GM19351 (cell line): ENCODE results near the gene KRTAP5-3.
"Not testable (repeated sequence)": the region's sequence is repeated elsewhere in the genome, so short reads cannot be mapped to it uniquely, and the experiment has no call there.

Experiments
- ATAC-seq: cut with Tn5 transposase; IDR thresholded peaks from one replicate; pipeline ENCODE4 v1.9.1; 2021; ENCODE audit warnings: mild to moderate bottlenecking, moderate library complexity; ENCODE audit not compliant: unreplicated experiment

KRTAP5-3 gene

DNA sequence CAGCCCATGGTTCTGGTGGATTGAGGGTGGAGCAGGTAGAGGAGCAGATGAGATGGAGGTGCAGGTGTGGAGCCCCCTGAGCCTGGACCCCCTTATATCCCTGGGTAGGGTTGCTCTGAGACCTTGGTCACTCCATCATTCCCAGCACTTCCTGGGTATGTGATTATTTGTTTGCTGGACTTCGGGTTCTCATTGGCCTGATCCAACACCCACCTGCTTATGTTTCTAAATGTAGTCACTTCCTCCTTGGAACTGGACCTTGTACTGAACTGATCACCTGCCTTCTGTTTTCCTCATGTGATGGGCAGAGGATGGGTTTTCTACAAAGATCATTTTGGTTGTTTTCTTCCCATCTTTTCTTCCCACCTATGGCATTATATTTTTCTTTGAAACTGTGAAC, 13.8 kb upstream of the KRTAP5-3 start, which contains the start of gene KRTAP5-4:
TSS of gene KRTAP5-4 (minus strand) at position 53 of the 400 bp plus-strand sequence. CDS start at position 8, 45 bp downstream.
- ATAC-seq, result no peak

DNA sequence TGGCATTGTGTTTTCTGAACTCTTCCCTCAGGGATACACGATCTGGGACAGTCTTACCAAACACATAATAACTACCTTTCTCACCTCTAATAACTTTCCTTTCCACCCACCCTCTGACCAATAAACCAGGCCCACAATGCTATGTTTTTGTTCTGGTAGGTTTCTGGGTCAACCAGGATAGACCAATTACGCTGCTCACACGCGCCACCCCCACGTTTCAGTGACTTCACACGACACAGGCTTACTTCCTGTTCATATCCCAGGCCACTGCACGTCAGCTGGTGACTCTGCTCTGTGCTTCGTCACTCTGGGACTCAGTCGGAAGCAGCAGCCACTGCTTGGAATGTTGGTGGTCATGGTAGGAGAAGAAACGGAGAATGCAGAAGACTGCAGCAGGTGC, 11.2 kb upstream of the KRTAP5-3 start:
- no peak for ATAC-seq

DNA sequence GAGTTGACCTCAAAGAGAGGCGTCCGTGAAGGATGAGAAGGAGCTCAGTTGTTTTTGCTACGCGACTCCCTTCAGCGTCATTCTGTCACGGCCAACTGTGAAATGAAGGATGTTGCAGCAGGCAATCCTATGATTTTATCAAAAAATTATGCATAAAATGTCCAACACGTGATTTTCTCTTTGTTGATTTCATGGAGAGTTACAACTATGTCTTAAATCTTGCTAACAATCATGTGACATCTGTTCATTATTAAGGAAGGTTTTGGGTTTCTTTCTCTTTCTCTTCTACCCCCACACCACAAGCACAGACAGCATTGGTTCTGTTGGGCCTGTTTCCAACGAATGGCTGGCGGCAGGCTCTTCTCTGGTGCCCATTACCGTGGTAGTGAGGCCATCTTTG, 10.0 kb upstream of the KRTAP5-3 start:
- ATAC-seq, result no peak

DNA sequence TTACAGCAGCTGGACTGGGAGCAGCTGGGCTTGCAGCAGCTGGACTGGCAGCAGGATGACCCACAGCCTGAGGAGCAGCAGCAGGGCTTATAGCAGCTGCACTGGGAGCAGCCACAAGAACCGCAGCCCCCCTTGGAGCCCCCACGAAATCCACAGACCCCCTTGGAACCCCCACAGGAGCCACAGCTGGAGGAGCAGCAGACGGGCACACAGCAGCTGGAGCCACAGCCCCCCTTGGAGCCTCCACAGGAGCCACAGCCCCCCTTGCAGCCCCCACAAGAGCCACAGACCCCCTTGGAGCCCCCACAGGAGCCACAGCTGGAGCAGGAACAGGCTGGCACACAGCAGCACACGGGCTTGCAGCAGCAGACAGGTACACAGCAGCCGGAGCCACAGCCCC, 362 bp downstream of the KRTAP5-3 start:
- not testable (repeated sequence) for ATAC-seq

DNA sequence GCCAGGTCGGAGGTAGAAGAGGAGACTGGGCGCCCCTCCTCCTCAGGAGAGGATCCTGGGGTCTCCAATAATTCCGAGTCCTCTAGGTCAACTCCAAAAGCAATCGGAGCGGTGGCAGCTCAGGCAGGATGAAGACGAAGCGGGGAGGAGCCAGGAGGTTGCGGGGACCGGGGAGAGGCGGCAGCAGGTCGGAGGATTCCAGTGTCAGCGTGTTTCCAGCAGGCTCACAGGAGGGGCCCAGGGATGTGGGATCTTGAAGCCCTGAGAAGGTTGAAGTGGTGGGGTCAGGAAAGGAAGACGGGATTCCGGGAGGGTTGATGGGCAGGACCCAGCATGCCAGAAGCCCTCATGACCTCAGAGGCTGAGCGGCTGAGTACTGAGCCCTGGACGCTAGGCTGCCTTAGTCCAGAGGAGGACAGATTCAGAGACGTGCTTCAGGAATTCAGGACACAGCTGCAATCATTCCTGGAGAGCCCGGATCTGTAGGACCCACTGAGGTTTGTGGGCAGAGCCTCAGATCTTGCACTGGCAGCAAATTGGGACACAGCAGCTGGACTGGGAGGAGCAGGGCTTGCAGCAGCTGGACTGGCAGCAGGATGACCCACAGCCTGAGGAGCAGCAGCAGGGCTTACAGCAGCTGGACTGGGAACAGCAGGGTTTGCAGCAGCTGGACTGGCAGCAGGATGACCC, 962 bp downstream of the KRTAP5-3 start:
- not testable (repeated sequence) for ATAC-seq

DNA sequence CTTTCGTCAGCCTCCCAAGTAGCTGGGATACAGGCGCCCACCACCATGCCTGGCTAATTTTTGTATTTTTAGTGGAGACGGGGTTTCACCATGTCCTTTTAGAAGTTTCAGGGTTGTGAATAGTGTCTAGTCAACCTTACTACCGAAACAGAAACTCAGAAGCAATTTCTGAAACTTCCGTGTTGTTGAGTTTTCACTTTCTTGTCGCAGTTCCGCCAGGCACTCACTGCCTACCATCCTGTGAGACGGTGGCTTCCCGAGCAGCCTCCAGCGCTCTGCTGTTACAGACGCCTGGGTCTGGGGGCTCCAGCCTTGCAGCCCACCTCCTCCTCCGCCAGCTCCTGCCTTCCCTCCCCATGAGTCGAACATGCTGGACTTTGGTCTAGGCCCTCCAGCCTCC, 2.3 kb downstream of the KRTAP5-3 start:
- peak; percentile 92 for ATAC-seq

DNA sequence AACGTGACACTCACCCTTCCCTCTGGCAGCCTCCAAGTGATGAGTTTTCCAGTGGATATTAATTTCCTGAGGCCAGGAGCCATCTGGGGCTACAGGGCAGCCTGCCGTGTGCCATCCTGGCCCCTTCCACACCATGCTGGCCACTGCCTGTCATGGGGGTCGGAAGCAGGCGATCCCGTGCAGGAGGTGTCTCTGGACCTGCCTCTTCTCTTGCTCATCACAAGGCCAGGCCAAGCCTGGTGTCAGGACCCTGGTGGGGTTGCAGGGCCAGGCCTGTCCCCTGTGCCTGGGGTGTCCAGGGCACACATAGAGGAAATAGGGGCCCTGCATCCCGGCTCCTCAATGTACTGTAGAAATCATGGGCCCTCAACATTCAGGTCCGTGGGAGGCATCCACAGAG, 3.6 kb downstream of the KRTAP5-3 start:
- ATAC-seq, result no peak

DNA sequence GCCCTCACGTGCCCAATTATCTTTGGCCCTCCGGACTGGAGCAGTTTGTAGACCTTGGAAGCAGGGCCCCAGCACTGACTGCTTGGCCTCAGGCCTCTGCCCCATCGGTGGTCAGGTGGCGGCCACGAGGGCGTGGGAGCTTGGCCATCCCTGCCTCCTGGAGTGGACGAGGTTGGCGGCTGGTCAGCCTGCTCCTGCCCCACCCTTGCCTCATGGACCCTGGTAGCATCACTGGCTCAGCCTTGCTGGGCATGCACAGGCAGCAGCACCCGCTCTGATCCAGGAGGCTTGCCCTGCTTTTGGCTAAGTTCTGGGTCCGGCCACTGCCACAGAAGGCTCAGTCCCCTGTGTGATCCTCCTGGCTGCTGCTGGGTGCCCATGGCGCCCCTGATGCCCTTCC, 4.1 kb downstream of the KRTAP5-3 start:
- ATAC-seq, result no peak

DNA sequence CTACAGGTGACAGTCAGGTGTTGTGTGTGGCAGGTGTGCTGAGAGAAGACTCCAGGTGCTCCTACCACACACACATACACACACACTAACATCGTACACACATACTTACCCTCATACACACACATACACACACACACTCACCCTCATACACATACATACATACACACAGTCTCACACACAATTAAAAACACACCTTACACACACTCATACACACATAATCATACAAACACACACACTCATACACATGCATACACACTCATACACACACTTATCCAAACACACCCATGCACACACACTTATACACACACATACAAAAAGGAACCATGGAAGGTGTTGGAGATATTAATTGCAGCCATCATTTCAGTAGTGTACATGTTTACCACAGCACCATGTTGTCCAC, 4.6 kb downstream of the KRTAP5-3 start:
- ATAC-seq, result no peak

DNA sequence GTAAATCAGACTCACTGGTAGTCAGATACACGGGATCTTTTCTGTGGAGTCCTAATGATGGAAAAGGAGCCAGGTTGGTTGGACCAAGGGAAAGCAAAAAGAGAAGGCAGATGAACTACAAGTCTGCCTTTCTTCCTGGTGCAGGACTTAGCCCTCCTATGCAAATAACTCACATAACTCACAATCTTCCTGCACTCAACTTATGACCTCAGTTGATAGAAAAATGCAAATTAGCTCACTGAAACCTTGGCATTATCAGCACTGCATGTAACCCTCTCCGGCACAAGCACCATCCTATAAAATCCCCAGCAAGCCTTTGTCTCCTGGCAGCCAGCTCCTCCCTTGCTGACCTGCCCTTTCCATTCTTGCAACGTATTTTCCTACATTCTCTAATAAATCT, 6.6 kb downstream of the KRTAP5-3 start:
- not testable (repeated sequence) for ATAC-seq

DNA sequence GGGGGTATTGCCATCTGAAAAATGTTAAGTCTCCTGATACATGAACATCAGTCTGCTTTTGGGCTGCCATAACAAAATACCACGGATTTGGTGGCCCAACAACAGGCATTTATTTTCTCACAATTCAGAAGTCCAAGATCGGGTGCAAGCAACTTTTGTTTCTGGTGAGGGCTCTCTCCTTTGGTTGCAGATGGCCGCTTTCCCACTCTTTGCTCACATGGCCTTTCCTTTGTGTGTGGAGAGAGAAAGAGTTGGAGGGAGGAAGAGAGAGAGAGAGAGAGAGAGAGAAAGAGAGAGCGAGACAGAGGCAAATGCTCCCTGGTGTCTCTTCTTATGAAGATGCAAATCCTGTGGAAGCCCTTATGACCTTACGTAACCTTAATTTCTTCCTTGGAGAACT, 7.6 kb downstream of the KRTAP5-3 start:
- no peak for ATAC-seq

DNA sequence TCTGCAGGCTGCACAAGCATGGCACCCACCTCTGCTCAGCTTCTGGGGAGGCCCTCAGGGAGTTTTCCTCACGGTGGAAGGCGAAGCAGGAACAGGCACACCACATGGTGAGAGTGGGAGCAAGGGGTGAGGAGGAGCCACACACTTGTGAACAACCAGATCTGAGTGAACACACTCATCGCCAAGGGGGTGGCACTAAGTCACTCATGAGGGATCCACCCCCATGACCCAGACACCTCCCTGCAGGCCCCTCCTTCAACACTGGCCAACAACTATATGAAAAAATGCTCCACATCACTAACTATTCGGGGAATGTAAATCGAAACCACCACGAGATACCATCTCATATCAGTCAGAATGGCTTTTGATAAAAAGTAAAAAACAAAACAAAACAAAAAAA, 9.4 kb downstream of the KRTAP5-3 start:
- no peak for ATAC-seq

DNA sequence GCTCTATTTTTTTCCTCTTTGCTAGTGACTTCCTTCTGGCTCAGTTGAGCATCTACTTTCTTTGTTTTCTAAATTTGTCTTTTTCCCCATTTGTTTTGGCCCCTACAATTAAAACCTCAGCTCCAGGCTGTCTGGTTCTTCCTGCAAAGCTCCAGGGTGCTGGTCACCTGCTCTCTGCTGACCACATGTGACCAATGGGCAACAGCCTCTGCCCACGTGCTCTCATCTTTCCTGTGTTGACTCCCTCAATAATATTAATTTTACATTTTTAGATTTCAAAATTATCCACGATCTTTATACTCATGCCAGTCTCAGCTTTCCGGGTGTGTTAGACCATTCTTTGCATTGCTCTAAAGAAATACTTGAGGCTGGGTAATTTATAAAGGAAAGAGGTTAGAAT, 9.9 kb downstream of the KRTAP5-3 start:
- not testable (repeated sequence) for ATAC-seq

DNA sequence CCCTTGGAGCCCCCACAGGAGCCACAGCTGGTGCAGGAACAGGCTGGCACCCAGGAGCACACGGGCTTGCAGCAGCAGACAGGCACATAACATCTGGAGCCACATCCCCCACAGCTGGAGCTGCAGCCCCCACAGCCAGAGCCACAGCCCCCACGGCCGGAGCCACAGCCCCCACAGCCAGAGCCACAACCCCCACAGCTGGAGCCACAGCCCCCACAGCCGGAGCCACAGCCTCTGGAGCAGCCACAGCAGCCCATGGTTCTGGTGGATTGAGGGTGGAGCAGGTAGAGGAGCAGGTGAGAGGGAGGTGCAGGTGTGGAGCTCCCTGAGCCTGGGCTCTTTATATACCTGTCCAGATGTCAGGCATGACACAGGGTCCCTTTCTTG, 10.3 kb downstream of the KRTAP5-3 start, which contains the start of gene KRTAP5-2:
TSS of gene KRTAP5-2 (minus strand) at position 301 of the 387 bp plus-strand sequence. CDS start at position 257, 44 bp downstream.
- ATAC-seq, result no peak

DNA sequence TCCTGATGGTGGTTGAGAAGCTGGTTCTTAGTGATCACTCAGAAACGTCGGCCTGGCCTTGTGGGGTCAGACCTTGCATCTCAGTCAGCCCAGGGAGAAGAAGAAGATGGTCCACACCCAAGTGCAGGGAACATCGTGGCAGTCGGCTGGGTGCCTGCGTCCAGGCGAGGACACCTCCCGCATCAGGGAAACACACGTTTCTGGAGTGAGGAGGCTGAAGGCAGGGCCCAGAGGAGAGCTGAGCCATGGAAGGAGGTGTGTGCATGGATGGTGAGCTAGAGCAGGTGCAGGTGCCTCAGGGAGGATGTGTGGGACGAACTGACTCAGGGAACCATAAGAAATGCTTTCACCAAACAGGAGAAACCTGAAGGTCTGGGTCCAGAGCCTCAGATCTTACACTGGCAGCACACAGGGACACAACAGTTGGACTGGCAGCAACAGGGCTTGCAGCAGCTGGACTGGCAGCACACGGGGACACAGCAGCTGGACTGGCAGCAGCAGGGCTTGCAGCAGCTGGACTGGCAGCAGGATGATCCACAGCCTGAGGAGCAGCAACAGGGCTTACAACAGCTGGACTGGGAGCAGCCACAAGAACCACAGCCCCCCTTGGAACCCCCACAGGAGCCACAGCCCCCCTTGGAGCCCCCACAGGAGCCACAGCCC, 10.8 kb downstream of the KRTAP5-3 start:
- ATAC-seq, result no peak

DNA sequence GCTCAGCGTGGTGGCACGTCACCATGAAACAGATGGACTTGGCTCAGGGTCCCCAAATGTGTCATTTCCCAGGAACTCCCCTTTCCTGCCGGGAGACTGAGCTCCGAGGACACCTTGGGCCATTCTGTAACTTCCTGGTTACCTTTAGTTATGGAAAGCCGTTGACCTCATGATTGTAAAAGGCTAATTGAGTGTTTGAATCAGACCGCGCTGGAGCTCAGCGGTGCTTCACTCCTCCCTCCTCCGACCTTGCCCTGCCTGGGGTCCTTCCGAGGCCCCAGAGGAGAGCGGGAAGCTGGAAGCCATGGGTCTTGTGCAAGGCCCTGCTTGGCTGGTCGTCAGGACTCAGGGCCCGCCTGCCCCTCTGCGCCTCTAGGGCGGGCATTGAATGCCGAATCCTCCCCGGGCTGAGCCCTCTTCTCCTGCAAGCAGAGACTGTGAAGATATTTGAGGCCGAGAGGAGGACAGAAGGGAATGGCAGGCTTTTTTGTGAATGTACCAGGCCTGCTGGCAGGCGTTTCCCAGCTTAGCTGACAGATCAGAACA, 11.6 kb downstream of the KRTAP5-3 start:
- ATAC-seq, result not testable (repeated sequence)

DNA sequence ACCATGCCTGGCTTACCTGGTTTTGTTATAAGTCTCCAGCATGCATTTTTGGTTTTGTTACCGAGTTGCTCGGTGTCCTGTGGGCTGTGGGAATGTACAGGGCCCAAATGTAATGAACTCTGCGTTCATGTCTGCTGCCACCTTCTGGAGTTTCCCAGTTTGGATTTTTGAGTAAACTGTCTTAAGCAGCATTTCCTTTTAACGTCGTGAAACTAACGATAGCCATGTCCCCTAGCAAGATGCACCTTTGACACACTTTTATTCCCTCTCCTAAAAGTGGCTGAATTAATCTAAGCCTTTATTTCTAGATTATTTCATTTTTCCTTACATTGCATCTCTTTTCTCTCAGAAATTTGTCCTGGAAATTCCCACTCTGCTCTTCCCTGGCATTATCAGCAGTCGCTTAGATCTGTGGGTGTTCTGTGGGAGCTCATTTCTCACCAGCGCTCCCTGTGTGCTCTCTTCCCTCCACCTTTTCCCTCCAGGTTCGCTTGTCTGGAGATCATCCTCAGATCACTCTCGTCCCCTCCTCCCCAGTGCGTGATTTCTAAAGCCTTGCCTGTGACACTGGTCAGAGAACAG, 12.2 kb downstream of the KRTAP5-3 start:
- not testable (repeated sequence) for ATAC-seq

DNA sequence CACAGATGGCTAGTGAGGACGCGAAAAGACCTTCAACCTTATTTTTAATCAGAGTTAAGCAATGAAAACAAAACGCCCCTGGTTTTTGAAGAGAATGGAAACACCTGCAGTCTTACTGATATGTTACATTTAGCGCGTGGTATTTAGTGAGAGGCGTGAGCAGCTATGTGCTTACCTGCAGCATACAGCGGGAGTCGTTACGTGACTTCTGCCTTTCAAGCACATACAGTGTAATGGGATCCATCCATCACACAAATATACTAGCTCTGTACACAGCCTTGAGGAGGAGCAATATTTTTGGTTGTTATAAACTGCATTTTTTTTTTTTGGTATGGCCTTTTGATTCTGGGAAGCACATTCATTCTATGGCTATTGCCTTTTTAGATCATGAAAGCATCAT, 15.6 kb downstream of the KRTAP5-3 start:
- ATAC-seq, result no peak

DNA sequence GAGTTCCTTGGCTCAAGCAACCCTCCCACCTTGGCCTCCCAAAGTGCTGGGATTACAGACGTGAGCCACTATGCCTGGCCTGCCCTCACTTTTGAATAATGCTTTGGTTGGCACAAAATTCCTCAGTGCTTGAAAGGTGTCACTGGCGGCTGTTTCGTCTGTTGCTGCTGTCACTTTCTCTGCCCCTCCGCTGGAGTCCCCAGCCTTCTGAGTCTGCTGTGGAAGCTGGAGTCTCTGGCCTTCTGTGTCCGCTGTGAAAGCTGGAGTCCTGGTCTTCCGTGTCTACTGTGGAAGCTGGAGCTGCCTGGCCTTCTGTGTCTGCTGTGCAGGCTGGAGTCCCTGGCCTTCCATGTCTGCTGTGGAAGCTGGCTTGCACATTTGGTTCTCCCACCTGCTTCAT, 18.3 kb downstream of the KRTAP5-3 start:
- ATAC-seq, result no peak

DNA sequence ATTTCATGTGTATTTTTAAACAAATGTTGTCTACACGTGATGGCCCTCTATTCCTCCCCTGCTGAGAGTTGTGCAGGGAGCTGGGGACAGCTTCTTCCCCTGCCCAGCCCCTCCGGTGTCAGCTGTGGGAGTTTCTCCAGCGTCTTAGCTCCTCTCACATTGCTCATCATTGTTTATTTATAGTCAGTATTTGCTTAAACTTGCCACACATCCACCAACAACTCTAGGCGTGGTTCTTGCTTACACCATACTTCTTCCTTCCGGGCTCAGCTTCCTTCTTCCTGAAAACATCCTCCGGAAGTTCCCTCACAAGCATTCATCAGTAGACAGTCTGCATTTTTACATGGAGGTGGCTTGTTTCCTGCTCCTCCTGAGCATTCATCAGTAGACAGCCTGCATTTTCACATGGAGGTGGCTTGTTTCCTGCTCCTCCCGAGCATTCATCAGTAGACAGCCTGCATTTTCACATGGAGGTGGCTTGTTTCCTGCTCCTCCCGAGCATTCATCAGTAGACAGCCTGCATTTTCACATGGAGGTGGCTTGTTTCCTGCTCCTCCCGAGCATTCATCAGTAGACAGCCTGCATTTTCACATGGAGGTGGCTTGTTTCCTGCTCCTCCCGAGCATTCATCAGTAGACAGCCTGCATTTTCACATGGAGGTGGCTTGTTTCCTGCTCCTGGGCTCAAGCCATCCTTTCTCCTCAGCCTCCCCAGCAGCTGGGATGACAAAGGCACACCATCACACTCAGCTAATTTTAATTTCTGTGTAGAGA, 18.9 kb downstream of the KRTAP5-3 start:
- ATAC-seq, result not testable (repeated sequence)

DNA sequence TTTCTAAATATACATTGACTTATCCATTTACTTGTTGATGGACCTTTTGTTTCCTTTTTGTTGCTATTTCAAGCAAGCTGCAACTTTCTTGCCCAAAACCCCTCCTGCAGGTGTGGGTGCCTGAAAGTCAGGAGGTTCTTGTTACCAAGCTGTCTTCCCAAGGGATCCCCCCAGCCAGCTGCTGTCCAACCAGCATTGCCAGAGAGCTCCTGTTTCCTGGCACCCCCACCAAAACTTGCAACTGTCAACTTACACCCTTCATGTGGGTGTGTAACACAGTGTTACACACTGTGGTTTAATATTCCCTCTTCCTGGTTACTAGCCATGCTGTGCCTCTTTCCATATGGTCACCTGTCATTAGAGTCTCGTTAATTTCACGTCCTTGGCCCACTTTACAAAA, 21.6 kb downstream of the KRTAP5-3 start:
- ATAC-seq, result no peak
